ENCODE results near the gene PPP1R2. TPM values are rescaled to one million over a fixed set of nuclear protein-coding genes. Genes with fewer than 3 reads are reported as not detected.

The PPP1R2 gene
- total and polyA plus RNA-seq, 9 of the 15 experiments (the other 6 are each of a cell fraction or from before 2014, with no cell fraction given) = 9.4 to 115 (median 40.3) TPM

GRCh38 chr3:195468391-195468776 lies 74.7 kb downstream of the PPP1R2 start:
- H3K79me2 ChIP-seq (ENCODE audit: control insufficient read depth, insufficient read depth, low read length) = no peaks in the 10 kb centered on the region
- no peak for DNase-seq (ENCODE audit: extremely low read depth in 1 of 4, low spot score in 3 of 4)
- in situ Hi-C loops (cut with MboI) = no loop called here
- H4K20me1 ChIP-seq (replicated peaks; ENCODE audit: control insufficient read depth, insufficient read depth, low read length) = no peaks in the 10 kb centered on the region
- POLR2A ChIA-PET = no interaction called here
- no peaks in the 10 kb centered on the region for H3K4me1 ChIP-seq (replicated peaks in 1 of 2; ENCODE audit: control insufficient read depth in 2 of 2, insufficient read depth in 2 of 2, low read length in 2 of 2)
- H3K27me3 ChIP-seq (ENCODE audit: control insufficient read depth in 2 of 2, insufficient read depth in 2 of 2, low read length in 2 of 2) = no peaks in the 10 kb centered on the region
- H2AFZ ChIP-seq (ENCODE audit: low read depth, low read length) = no peak overlapping the region
- CTCF ChIA-PET (ENCODE audit: low intra/inter-chr PET ratio) = no interaction called here
- no peak for FAIRE-seq
- no peak for ATAC-seq
- H3K27ac ChIP-seq (ENCODE audit: extremely low read depth, low read depth, low read length) = no peak overlapping the region
- no peak overlapping the region for H3K4me2 ChIP-seq (ENCODE audit: insufficient read depth, low read length)
- TF ChIP-seq ZNF280A (IDR thresholded peaks at IDR 0.05; ENCODE audit: low read depth, partially characterized antibody) (peak; percentile 35), LARP7 (IDR thresholded peaks at IDR 0.05) (no peak), ZFP36 (IDR thresholded peaks at IDR 0.05; ENCODE audit: low read depth, low read length, partially characterized antibody) (peak; percentile 76), CBX3 (IDR thresholded peaks at IDR 0.05; ENCODE audit: borderline replicate concordance in 1 of 2, low read length in 2 of 2) (peak in 1 of 2 experiments; percentile 42; a peak in 1 of 3 replicates), CBX5 (IDR thresholded peaks at IDR 0.05; ENCODE audit: borderline replicate concordance, low read depth) (0 out of 2 replicates have a peak, but pooled peaks have one; percentile 65), ZNF740 (CRISPR knock-in tag; IDR thresholded peaks at IDR 0.05) (no peak), ZNF740 (tag; IDR thresholded peaks at IDR 0.05) (no peak)
- H3K9ac ChIP-seq (ENCODE audit: insufficient read depth in 1 of 2, low read depth in 2 of 2, low read length in 2 of 2) = no peak overlapping the region
- H3K9me1 ChIP-seq (ENCODE audit: control insufficient read depth, insufficient read depth, low read length) = no peaks in the 10 kb centered on the region
- H3K4me3 ChIP-seq = no peak overlapping the region
- WGBS (ENCODE audit: insufficient coverage, low coverage, missing lambda C conversion rate) = 3% methylated on average over 4 of the region's 4 CpGs
- intact Hi-C loops (cut with micrococcal nuclease) = no loop called here
- H3K9me3 ChIP-seq (replicated peaks; ENCODE audit: control insufficient read depth, insufficient read depth, low read depth, low read length) = peaks cover 11% of the 10 kb centered on the region
- BruUV-seq (replicated peaks) = no TSS peak
- no peaks in the 10 kb centered on the region for H3K36me3 ChIP-seq (ENCODE audit: control insufficient read depth, insufficient read depth, low read length)

Data from K562 (cell line).